GM21723 (cell line): ENCODE data around the gene APC.
"Not testable (repeated sequence)": the region's sequence is repeated elsewhere in the genome, so short reads cannot be mapped to it uniquely, and the experiment has no call there.

ENCODE experiments used
- ATAC-seq: cut with Tn5 transposase; IDR thresholded peaks from one replicate; pipeline ENCODE4 v1.9.1; 2021; ENCODE audit warnings: mild to moderate bottlenecking, moderate library complexity; ENCODE audit not compliant: unreplicated experiment

The APC gene

DNA sequence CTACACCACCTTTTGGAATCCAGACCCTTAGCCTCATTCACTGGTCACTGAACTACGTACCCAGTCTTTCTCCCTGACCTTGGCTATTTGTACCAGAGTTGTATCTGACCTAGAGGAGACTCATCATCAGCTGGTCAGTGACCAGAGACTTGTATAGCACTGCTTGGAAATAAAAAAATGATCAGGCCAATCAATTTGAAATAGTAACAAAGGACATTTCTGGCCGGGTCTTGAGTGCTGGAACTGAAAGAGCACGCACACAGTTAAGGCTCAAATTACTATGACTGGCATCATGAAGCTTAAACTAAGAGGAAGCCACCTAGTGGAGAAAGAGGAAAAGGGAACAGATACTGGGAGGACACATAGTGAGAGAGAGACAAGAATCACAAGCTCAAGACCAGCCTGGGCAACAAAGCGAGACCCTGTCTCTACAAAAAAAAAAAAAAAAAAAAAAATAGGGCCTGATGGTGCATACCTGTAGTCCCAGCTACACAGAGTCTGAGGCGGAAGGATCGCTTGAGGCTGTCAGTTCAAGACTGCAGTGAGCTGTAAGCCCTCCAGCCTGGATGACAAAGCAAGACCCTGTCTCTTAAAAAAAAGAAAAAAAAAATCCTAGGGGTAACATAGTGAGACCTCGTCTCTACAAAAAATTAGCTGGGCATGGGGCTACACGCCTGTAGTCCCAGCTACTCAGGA is 110.6 kb downstream of the APC start:
- ATAC-seq: peak; percentile 99

DNA sequence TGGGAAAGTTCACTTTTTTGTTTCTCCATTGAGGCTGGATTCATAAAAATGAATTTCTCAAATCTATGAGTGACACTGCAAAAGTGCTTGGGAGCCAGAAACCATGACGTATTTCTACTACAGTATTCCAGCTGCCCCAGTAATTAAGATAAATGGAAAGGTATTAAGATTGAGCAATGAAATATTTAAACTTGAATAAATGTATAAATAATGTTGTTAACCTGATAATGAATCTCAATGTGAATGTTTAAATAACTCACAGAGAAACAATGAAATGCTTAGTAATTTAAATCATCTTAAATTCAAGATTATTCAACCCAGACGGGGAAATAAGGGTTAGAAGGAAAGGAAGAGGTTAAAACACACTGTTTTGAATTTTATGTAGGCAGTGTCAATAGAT is 112.2 kb downstream of the APC start:
- no peak for ATAC-seq

DNA sequence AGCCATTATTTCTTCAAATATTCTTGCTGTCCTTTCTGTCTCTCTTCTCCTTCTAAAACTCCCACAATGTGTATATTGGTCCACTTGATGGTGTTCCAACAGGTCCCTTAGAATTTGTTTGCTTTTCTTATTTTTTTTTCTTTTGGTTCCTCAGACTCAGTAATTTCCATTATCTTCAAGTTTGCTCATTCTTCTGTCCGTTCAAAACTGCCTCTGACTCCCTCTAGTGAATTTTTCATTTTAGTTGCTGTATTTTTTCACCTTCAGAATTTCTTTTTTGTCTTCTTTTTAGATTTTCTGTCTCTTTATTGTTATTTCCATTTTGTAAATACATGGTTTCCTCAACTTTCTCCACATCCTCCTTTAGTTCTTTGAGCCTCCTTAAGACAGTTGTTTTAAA is 117.0 kb downstream of the APC start:
- ATAC-seq: no peak

DNA sequence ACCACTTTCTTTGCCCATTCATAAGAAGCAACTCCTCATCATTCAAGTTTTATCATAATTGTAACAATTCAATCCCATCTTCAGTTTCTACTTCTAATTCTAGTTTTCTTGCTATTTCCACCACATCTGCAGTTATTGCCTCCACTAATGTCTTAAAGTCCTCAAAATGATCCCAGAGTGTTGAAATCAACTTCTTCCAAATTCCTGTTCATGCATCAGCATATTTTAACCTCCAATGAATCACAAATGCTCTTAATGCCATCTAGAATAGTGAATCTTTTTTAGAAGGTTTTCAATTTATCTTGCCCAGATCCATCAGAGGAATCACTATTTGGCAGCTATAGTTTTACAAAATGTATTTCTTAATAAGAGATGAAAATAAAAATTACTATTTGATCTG is 120.2 kb downstream of the APC start:
- no peak for ATAC-seq

DNA sequence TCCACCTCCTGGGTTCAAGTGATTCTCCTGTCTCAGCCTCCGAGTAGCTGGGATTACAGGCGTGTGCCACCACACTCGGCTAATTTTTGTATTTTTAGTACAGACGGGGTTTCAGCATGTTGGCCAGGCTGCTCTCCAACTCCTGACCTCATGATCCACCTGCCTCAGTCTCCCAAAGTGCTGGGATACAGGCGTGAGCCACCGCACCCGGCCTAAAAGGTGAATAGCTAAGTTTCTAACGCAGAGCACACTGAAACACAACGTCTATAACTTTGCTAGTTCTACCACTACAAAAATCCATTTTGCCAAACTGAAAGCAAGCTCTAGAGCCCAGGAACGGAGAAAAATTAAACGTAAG is 122.9 kb downstream of the APC start:
- ATAC-seq: not testable (repeated sequence)

DNA sequence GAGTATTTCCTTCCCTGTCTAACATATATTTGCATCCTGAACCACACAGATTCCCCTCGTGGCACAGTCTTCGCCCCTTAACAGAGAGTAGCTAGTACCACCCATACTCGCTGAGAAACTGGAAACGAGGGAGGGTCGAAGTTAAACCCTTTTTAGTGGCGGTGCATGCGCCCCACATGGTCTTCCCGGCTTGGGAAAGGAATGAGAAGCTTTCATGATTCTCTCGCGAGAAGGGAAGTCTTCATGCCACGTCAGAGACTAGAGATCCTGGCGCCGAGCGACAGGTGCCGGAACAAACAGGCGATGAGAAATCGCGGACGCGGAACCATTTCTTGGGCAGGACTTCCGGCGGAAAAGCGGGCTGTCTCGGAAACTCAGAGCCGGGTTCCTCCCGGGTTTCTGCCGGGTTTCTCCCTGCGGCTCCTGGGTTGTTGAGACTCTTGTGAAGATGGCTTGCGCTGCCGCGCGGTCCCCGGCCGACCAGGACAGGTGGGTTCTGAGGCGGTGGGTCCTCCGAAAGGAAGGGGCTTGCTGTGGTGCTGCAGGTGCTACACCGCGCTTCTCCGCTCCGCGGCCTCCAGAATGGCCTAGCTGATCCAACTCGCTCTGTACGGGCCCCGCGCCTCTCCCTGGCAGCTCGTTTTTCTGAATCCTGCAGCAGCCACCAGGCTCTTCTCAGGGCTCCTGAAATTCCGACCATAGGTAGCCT is 123.4 kb downstream of the APC start, which contains the start of gene SRP19:
TSS of gene SRP19 (plus strand) at position 359 of the 709 bp plus-strand sequence. CDS start at position 449, 90 bp downstream.
- ATAC-seq: peak; percentile 99

DNA sequence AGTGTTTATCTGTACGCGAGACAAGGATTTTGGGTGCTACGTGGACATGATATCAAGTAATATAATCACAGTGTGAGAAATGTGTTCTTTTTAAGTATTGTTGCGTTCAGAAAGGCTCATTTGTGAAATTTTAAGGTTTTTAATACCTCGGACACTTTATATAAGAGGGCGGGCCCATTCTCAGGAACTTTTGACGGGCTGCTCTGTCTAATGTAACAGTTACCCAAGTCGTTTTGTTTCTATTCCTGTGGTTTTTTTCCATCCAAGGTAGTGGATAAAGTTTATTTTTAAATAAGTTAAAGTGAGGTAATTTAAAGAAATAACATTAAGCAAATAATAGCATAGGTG is 123.9 kb downstream of the APC start:
- no peak for ATAC-seq

DNA sequence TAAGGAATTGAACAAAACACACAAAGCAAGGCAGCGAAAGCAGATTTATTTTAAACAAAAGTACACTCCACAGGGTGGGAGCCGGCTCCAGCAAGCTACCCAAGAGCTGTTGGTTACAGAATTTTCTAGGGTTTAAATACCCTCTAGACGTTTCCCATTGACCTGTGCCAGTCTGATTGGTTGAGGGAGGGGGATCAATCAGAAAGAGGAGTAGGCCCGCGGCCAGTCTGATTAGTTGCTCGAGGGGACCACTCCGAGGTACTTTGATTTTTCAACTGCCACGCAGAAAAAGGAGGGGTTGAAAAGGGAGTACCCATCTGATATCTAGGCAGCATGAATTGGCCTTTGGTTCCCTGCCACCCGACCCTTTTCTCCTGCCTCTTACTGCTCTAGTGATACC is 124.4 kb downstream of the APC start:
- ATAC-seq: no peak

DNA sequence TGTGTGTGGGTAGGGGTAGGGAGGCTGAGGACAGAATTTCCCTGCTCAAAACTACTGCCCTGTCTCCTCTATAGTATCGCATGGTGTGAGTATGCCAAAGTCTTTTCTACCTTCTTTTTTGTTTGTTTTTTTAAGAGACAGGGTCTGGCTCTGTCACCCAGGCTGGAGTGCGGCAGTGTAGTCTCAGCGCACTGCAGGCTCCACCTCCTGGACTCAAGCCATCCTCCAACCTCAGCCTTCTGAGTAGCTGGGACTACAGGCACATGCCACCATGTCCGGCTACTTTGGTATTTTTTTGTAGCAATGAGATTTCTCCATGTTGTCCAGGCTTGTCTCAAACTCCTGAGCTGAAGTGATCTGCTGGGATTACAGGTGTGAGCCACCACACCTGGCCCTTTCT is 125.9 kb downstream of the APC start:
- ATAC-seq: no peak

DNA sequence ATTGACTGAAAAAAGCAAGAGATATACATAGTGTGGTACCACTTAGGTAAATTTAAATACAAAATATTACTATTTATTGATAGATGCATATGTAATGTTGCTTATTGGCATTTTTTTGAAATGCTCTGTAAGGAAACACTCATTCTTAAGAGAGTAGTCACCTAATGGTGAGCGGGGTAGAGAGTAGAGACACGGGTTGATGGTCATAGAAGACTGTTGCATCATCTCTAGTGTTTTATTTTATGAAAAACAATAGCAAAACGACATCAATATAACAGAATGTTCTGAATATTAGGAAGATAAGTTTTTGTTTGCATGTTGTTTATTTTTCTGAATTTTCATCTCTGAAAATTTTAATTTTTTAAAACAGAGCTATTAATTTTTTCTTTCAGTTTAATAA is 127.4 kb downstream of the APC start:
- ATAC-seq: no peak

DNA sequence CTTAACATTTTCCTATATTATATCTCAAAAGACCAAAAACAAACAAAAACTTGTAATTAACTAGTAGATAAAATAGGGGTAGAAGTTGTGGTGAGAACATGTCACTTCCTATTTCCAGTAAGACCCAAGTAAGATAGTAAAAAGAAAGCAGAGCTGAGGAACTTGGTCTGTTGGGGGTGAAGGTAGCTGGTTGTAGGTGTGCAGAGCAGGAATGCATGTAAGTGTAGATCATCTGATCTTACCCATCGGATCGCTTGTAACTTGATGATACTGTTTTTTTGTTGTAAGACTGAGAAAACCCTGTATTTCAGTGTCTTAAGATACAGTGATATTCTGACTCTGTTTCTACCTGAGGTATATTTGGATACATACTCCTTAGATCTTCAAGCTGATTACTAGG is 129.1 kb downstream of the APC start:
- ATAC-seq: no peak

DNA sequence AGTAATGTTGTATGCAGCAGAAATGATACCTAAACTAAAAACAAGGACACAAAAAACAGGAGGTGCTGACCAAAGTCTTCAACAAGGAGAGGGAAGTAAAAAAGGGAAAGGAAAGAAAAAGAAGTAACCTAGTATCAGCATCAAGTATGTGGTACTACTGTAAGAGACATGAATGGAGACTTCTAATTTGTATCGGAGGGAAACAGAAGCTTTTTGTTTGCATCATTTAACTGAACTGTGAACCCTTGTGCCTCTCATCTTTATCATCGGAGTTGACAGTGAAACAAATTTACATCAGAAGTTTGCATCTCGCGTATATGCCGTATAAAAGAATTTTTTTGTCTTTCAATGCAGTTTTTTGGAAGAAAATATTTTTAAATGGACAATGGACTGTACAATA is 129.7 kb downstream of the APC start:
- ATAC-seq: no peak

DNA sequence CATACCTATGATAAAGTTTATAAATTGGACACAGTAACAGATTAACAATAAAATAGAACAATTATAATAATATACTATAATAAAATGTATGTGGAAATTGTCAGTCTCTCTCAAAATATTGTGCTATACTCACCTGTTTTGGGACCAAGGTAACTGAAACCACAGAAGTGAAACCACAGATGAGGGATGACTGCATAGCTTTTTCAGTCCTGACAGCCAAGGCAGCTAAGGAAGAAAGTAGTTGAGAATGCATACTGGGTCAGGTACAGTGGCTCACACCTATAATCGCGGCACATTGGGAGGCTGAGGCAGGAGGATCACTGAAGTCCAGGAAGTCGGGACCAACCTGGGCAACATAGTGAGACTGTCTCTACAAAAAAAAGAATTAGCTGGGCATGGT is 132.3 kb downstream of the APC start:
- ATAC-seq: peak; percentile 82

DNA sequence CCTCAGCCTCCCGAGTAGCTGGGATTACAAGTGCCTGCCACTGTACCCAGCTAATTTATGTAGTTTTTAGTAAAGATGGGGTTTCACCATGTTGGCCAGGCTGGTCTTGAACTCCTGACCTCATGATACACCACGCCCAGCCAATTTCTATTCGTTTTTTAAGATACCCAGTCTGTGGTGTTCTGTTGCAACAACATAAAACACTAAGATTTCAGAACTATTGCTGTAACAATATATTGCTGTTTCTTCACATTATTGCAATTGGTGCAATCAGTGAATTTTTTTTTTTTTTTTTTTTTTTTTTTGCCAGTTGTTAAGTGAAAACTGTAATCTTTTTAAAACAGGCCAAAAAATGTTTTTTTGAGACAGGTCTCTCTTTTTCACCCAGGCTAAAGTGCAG is 133.3 kb downstream of the APC start:
- ATAC-seq: no peak

DNA sequence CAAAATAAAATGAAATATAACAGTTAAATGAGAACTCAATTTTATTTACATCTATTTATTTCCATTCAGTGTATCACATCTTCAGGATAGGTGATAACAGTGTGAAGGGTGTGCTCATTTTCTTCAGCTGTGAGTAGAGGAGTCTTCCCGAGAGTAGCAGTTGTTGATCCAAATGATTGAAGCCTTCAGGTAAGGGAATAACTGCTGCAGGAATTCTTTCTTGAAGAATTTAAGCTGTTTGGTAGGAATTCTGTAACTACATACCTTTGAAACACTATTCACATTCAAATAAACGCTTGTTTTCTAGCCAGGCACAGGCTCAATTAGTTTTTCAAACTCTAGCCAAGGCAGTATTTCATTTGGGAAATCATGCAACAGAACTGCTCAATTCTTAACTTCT is 138.7 kb downstream of the APC start:
- ATAC-seq: no peak

DNA sequence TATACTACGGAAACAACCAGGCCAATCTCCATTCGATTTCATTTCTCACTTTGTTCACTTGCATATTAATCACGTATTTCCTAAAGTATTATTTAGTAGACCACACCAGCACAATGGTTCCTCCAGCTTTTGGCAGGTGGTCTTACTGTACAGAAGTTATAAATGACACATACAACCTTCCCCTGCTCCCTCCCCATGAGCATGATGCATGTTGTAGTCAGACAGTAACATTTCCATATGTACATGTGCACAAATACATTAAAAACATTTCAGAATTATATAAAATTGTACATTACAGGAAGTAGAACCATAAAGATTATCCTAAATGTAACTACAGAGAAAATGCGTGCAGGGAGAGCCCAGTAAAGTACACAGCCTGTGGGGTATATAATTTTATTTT is 140.4 kb downstream of the APC start:
- no peak for ATAC-seq

DNA sequence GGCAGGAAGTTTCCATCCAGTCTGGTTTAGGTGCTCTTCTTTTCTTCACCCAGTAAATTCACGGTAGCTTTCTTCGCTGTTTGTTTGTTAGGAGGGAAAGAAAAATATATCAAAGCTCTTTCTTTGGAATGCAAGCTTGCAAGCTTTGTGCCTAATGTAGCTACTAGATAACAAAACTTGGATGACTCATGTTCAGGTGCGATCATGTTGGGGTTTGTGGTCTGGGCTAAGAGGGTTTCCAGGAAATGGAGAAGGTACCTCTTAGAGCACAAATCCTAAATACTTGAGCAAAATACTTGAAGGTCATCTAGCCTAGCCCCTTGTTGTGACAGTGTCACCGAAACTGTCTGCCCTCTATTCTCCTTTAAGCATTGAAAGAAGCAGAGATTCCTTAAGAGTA is 141.1 kb downstream of the APC start:
- no peak for ATAC-seq

DNA sequence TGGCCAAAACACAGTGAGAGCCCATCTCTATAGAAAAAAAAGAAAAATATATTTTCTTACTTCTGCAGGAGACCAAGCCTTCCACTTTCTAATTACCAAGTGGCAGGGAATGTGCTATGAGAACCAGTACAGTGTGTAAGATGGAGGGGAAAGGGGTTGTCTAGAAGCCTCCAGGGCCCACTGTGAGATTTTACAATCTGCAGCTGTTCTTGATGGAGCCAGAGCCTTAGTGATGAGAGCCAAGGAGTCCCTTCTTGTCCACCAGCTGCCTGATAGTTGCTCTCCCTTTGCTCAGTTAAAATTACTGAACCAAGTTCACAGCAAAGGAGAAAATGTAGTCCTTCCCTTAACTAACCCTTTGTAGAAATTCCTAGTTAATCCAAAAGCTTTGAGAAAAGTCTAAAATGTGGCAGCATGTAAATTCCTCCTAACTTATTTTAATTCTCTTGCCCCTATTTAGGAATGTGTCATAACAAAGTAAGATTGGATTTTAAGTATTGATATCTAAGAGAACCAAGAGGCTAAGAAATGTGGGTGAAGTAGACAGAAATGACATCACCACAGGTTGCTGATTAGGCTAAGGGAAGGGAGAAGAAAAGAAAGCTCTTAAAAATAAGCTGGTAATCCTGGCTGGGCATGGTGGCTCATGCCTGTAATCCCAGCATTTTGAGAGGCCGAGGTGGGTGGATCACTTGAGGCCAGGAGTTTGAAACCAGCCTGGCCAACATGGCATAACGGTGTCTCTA is 142.7 kb downstream of the APC start:
- no peak for ATAC-seq

DNA sequence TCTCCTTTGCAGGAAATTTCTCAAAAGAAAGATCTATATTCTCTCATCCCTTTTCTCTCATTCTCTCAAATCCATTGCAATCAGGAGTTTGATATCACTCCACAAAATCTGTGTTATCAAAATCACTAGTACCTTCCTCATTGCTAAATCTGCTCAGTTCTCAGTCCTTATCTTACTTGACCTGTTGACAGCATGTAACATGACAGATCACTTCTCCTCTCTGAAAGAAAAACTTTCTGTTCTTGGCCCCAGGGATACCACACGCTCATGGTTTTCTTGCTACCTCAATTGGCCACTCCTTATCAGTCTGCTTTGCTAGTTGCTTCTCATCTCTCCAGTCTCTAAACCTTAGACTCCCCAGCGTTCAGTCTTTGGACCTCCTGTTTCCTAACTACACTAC is 145.5 kb downstream of the APC start:
- no peak for ATAC-seq

DNA sequence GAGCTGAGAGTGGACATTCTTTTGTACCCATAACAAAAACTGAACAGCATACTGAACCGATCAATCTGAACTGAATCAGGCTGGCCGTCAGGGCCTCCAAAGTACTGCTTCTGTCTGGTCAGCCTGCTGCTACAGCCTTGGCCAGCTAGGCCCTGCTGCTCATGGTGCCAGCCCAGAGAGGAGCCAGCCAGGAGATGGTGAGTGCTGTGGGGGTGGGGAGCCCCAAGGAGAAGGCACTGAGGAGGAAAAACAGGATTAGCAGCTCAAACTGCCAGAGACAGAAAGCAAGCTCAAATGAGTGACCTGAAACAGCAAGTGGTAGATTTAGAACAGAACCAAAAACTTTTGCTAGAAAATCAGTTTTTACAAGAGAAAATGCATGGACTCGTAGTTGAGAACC is 147.3 kb downstream of the APC start:
- ATAC-seq: no peak

DNA sequence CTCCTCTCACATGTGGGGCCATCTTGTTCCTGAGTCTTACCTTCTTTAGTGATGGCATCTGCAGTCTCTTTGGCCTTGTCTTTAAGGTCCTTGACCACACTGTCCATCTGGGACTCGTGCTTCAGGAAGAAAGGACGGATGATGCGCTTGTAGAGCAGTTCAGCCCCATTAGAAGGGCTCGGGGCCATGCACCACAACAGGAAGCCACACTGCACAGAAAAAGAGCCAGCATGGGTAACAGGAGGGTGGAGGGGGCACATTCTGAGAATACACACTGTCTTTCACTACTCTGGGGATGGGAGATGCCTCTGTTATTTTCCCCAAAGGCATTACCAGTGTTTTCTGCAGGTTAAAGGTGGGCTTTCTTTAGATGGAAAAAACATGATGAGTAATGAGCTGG is 149.3 kb downstream of the APC start:
- no peak for ATAC-seq

DNA sequence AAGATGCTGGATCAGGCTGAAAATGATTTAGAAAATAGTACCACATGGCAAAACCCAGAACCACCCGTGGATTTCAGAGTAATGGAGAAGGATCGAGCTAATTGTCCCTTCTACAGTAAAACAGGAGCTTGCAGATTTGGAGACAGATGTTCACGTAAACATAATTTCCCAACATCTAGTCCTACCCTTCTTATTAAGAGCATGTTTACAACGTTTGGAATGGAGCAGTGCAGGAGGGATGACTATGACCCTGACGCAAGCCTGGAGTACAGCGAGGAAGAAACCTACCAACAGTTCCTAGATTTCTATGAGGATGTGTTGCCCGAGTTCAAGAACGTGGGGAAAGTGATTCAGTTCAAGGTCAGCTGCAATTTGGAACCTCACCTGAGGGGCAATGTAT is 154.4 kb downstream of the APC start:
- not testable (repeated sequence) for ATAC-seq
